ENCODE measurements around the gene ZNF740. TPM values are rescaled to one million over a fixed set of nuclear protein-coding genes. Genes with fewer than 3 reads are reported as not detected.

Gene ZNF740
- polyA plus RNA-seq, 1 donor = 23.7 TPM

- Histone ChIP-seq H3K27me3 (ENCODE audit: control insufficient read depth, insufficient read depth, low read length) (peaks cover 10% of the 10 kb centered on the region), H3K27ac (ENCODE audit: low read length) (no peak overlapping the region), H3K9me3 (ENCODE audit: control insufficient read depth, low read depth, low read length) (no peaks in the 10 kb centered on the region), H3K4me3 (ENCODE audit: low read length) (no peak overlapping the region), H3K4me1 (ENCODE audit: control insufficient read depth, insufficient read depth, low read length) (peaks cover 30% of the 10 kb centered on the region), H3K36me3 (ENCODE audit: control insufficient read depth, insufficient read depth, low read length) (no peaks in the 10 kb centered on the region)
- DNase-seq = no peak
- 100% methylated on average over 1 of the region's 10 CpGs for WGBS (ENCODE audit: insufficient coverage, low lambda C conversion rate)
Observed at GRCh38 chr12:53225635-53226424, 45.3 kb downstream of the ZNF740 start.

- Histone ChIP-seq H3K27ac (ENCODE audit: low read length) (no peak overlapping the region), H3K27me3 (ENCODE audit: control insufficient read depth, insufficient read depth, low read length) (peaks cover 20% of the 10 kb centered on the region), H3K36me3 (ENCODE audit: control insufficient read depth, insufficient read depth, low read length) (no peaks in the 10 kb centered on the region), H3K9me3 (ENCODE audit: control insufficient read depth, low read depth, low read length) (no peaks in the 10 kb centered on the region), H3K4me3 (ENCODE audit: low read length) (no peak overlapping the region), H3K4me1 (ENCODE audit: control insufficient read depth, insufficient read depth, low read length) (peaks cover 30% of the 10 kb centered on the region)
- no peak for DNase-seq
- no CpG with 5 or more reads among the region's 4 CpGs for WGBS (ENCODE audit: insufficient coverage, low lambda C conversion rate)
Observed at GRCh38 chr12:53226815-53227214, 46.3 kb downstream of the ZNF740 start.

- no CpG with 5 or more reads among the region's 11 CpGs for whole genome bisulfite sequencing (ENCODE audit: insufficient coverage, low lambda C conversion rate)
- Histone ChIP-seq H3K36me3 (ENCODE audit: control insufficient read depth, insufficient read depth, low read length) (no peaks in the 10 kb centered on the region), H3K4me3 (ENCODE audit: low read length) (no peak overlapping the region), H3K9me3 (ENCODE audit: control insufficient read depth, low read depth, low read length) (no peaks in the 10 kb centered on the region), H3K27me3 (ENCODE audit: control insufficient read depth, insufficient read depth, low read length) (peaks cover 22% of the 10 kb centered on the region), H3K27ac (ENCODE audit: low read length) (no peak overlapping the region), H3K4me1 (ENCODE audit: control insufficient read depth, insufficient read depth, low read length) (peaks cover 25% of the 10 kb centered on the region)
- no peak for DNase-seq
Observed at GRCh38 chr12:53227341-53227740, 46.8 kb downstream of the ZNF740 start.

- no peak for DNase-seq
- WGBS (ENCODE audit: insufficient coverage, low lambda C conversion rate) = no CpG with 5 or more reads among the region's 1 CpG
- Histone ChIP-seq H3K9me3 (ENCODE audit: control insufficient read depth, low read depth, low read length) (no peaks in the 10 kb centered on the region), H3K4me1 (ENCODE audit: control insufficient read depth, insufficient read depth, low read length) (peaks cover 25% of the 10 kb centered on the region), H3K27ac (ENCODE audit: low read length) (no peak overlapping the region), H3K27me3 (ENCODE audit: control insufficient read depth, insufficient read depth, low read length) (peaks cover 27% of the 10 kb centered on the region), H3K36me3 (ENCODE audit: control insufficient read depth, insufficient read depth, low read length) (no peaks in the 10 kb centered on the region), H3K4me3 (ENCODE audit: low read length) (no peak overlapping the region)
Observed at GRCh38 chr12:53227836-53228235, 47.3 kb downstream of the ZNF740 start.

GRCh38 chr12:53229454-53229853 lies 48.9 kb downstream of the ZNF740 start:
- DNase-seq = no peak
- H3K9me3 ChIP-seq (ENCODE audit: control insufficient read depth, low read depth, low read length) = no peaks in the 10 kb centered on the region
- H3K36me3 ChIP-seq (ENCODE audit: control insufficient read depth, insufficient read depth, low read length) = no peaks in the 10 kb centered on the region
- H3K27ac ChIP-seq (ENCODE audit: low read length) = no peak overlapping the region
- peaks cover 25% of the 10 kb centered on the region for H3K4me1 ChIP-seq (ENCODE audit: control insufficient read depth, insufficient read depth, low read length)
- peaks cover 42% of the 10 kb centered on the region for H3K27me3 ChIP-seq (ENCODE audit: control insufficient read depth, insufficient read depth, low read length)
- H3K4me3 ChIP-seq (ENCODE audit: low read length) = no peak overlapping the region
- WGBS (ENCODE audit: insufficient coverage, low lambda C conversion rate) = no CpG with 5 or more reads among the region's 2 CpGs

- DNase-seq = no peak
Observed at GRCh38 chr12:53230108-53230845, 49.8 kb downstream of the ZNF740 start.

GRCh38 chr12:53231671-53231920 lies 51.1 kb downstream of the ZNF740 start:
- WGBS (ENCODE audit: insufficient coverage, low lambda C conversion rate) = no CpG with 5 or more reads among the region's 9 CpGs
- H3K36me3 ChIP-seq (ENCODE audit: control insufficient read depth, insufficient read depth, low read length) = no peaks in the 10 kb centered on the region
- H3K4me3 ChIP-seq (ENCODE audit: low read length) = peak overlapping the region; percentile 28
- H3K27ac ChIP-seq (ENCODE audit: low read length) = no peak overlapping the region
- peaks cover 24% of the 10 kb centered on the region for H3K4me1 ChIP-seq (ENCODE audit: control insufficient read depth, insufficient read depth, low read length)
- H3K9me3 ChIP-seq (ENCODE audit: control insufficient read depth, low read depth, low read length) = no peaks in the 10 kb centered on the region
- DNase-seq = no peak
- H3K27me3 ChIP-seq (ENCODE audit: control insufficient read depth, insufficient read depth, low read length) = peaks cover 48% of the 10 kb centered on the region

More at GRCh38 chr12:53230108-53230845, 49.8 kb downstream of the ZNF740 start:
- WGBS (ENCODE audit: insufficient coverage, low lambda C conversion rate) = 80% methylated on average over 2 of the region's 10 CpGs
- Histone ChIP-seq H3K27me3 (ENCODE audit: control insufficient read depth, insufficient read depth, low read length) (peaks cover 46% of the 10 kb centered on the region), H3K36me3 (ENCODE audit: control insufficient read depth, insufficient read depth, low read length) (no peaks in the 10 kb centered on the region), H3K4me1 (ENCODE audit: control insufficient read depth, insufficient read depth, low read length) (peaks cover 24% of the 10 kb centered on the region), H3K4me3 (ENCODE audit: low read length) (no peak overlapping the region), H3K27ac (ENCODE audit: low read length) (no peak overlapping the region), H3K9me3 (ENCODE audit: control insufficient read depth, low read depth, low read length) (no peaks in the 10 kb centered on the region)

- no CpG with 5 or more reads among the region's 44 CpGs for WGBS (ENCODE audit: insufficient coverage, low lambda C conversion rate)
- no peaks in the 10 kb centered on the region for H3K36me3 ChIP-seq (ENCODE audit: control insufficient read depth, insufficient read depth, low read length)
- peaks cover 48% of the 10 kb centered on the region for H3K27me3 ChIP-seq (ENCODE audit: control insufficient read depth, insufficient read depth, low read length)
Observed at GRCh38 chr12:53231921-53232645, 51.6 kb downstream of the ZNF740 start, which contains the start of gene RARG. Gene RARG (minus strand): TSS chr12:53232209. CDS start chr12:53227545, 4,664 bp downstream.

GRCh38 chr12:53232646-53233461 lies 52.3 kb downstream of the ZNF740 start:
- no peak for DNase-seq
- Histone ChIP-seq H3K4me1 (ENCODE audit: control insufficient read depth, insufficient read depth, low read length) (peaks cover 24% of the 10 kb centered on the region), H3K4me3 (ENCODE audit: low read length) (peak overlapping the region; percentile 20)

More at GRCh38 chr12:53231921-53232645, 51.6 kb downstream of the ZNF740 start, which contains the start of gene RARG:
- no peak for DNase-seq
- Histone ChIP-seq H3K4me3 (ENCODE audit: low read length) (peak within 1 kb of the TSS; percentile 28), H3K4me1 (ENCODE audit: control insufficient read depth, insufficient read depth, low read length) (peaks cover 24% of the 10 kb centered on the region), H3K27ac (ENCODE audit: low read length) (peak within 1 kb of the TSS; percentile 34), H3K9me3 (ENCODE audit: control insufficient read depth, low read depth, low read length) (no peaks in the 10 kb centered on the region)

More at GRCh38 chr12:53232646-53233461, 52.3 kb downstream of the ZNF740 start:
- no CpG with 5 or more reads among the region's 11 CpGs for WGBS (ENCODE audit: insufficient coverage, low lambda C conversion rate)
- Histone ChIP-seq H3K9me3 (ENCODE audit: control insufficient read depth, low read depth, low read length) (no peaks in the 10 kb centered on the region), H3K36me3 (ENCODE audit: control insufficient read depth, insufficient read depth, low read length) (no peaks in the 10 kb centered on the region), H3K27me3 (ENCODE audit: control insufficient read depth, insufficient read depth, low read length) (peaks cover 48% of the 10 kb centered on the region), H3K27ac (ENCODE audit: low read length) (peak overlapping the region; percentile 34)

Data from large intestine (tissue), 3 donors.